Measurements from ENCODE around the gene UVRAG.

The UVRAG gene

GRCh38 chr11:76094740-76095139 is 279.7 kb downstream of the UVRAG start:
- H3K18ac ChIP-seq (ENCODE audit: low read length) = no peak overlapping the region
- no peak overlapping the region for H2BK120ac ChIP-seq (ENCODE audit: low read depth, low read length)
- no peak overlapping the region for H3K4ac ChIP-seq (ENCODE audit: low read depth, low read length)
- no peaks in the 10 kb centered on the region for H3K79me1 ChIP-seq (ENCODE audit: low read length)
- H2AK5ac ChIP-seq (ENCODE audit: low read length) = no peak overlapping the region
- no peak overlapping the region for H3K9ac ChIP-seq (ENCODE audit: low read length)
- DNase-seq = no peak
- no peak overlapping the region for H2BK15ac ChIP-seq (replicated peaks; ENCODE audit: low read depth)
- no peaks in the 10 kb centered on the region for H3K27me3 ChIP-seq (ENCODE audit: insufficient read depth, low read length, poor library complexity)
- H3K23ac ChIP-seq (ENCODE audit: low read length) = no peak overlapping the region
- no peak overlapping the region for H3K56ac ChIP-seq (ENCODE audit: low read length)
- H3K4me3 ChIP-seq (ENCODE audit: low read length) = no peak overlapping the region
- no peak overlapping the region for H3K27ac ChIP-seq (ENCODE audit: low read depth, low read length)
- no peaks in the 10 kb centered on the region for H3K4me1 ChIP-seq (ENCODE audit: control insufficient read depth, low read depth, low read length)
- WGBS (ENCODE audit: extremely low coverage, insufficient coverage, low lambda C conversion rate) = no CpG with 5 or more reads among the region's 4 CpGs
- H3K79me2 ChIP-seq (ENCODE audit: control insufficient read depth, insufficient read depth, low read length) = no peaks in the 10 kb centered on the region
- H4K5ac ChIP-seq (ENCODE audit: low read length) = no peak overlapping the region
- H3K4me2 ChIP-seq (ENCODE audit: low read length) = no peak overlapping the region
- no peaks in the 10 kb centered on the region for H3K36me3 ChIP-seq (ENCODE audit: control insufficient read depth, insufficient read depth, low read length)
- H4K8ac ChIP-seq (ENCODE audit: low read depth, low read length) = no peak overlapping the region
- H2BK5ac ChIP-seq (ENCODE audit: low read length) = no peak overlapping the region

- H3K4me2 ChIP-seq (ENCODE audit: low read length) = no peak overlapping the region
- H3K4ac ChIP-seq (ENCODE audit: low read depth, low read length) = no peak overlapping the region
- no peak overlapping the region for H2BK5ac ChIP-seq (ENCODE audit: low read length)
- H2BK120ac ChIP-seq (ENCODE audit: low read depth, low read length) = no peak overlapping the region
- H3K23ac ChIP-seq (ENCODE audit: low read length) = no peak overlapping the region
- H3K27me3 ChIP-seq (ENCODE audit: insufficient read depth, low read length, poor library complexity) = no peaks in the 10 kb centered on the region
- H3K79me2 ChIP-seq (ENCODE audit: control insufficient read depth, insufficient read depth, low read length) = no peaks in the 10 kb centered on the region
- H3K79me1 ChIP-seq (ENCODE audit: low read length) = no peaks in the 10 kb centered on the region
- H3K9ac ChIP-seq (ENCODE audit: low read length) = no peak overlapping the region
- H3K27ac ChIP-seq (ENCODE audit: low read depth, low read length) = no peak overlapping the region
- no peak overlapping the region for H3K18ac ChIP-seq (ENCODE audit: low read length)
- no peak overlapping the region for H3K56ac ChIP-seq (ENCODE audit: low read length)
- H2BK15ac ChIP-seq (replicated peaks; ENCODE audit: low read depth) = no peak overlapping the region
- H4K8ac ChIP-seq (ENCODE audit: low read depth, low read length) = no peak overlapping the region
- no peaks in the 10 kb centered on the region for H3K4me1 ChIP-seq (ENCODE audit: control insufficient read depth, low read depth, low read length)
- peak; percentile 52 for DNase-seq
- no peaks in the 10 kb centered on the region for H3K36me3 ChIP-seq (ENCODE audit: control insufficient read depth, insufficient read depth, low read length)
- no peak overlapping the region for H3K4me3 ChIP-seq (ENCODE audit: low read length)
- no peak overlapping the region for H4K5ac ChIP-seq (ENCODE audit: low read length)
- H2AK5ac ChIP-seq (ENCODE audit: low read length) = no peak overlapping the region
These were observed 280.9 kb downstream of the UVRAG start for GRCh38 chr11:76095891-76096290.

- DNase-seq = peak; percentile 66
- Histone ChIP-seq H3K9ac (ENCODE audit: low read length) (no peak overlapping the region), H2BK15ac (replicated peaks; ENCODE audit: low read depth) (no peak overlapping the region), H3K23ac (ENCODE audit: low read length) (no peak overlapping the region), H3K4ac (ENCODE audit: low read depth, low read length) (no peak overlapping the region), H3K18ac (ENCODE audit: low read length) (no peak overlapping the region), H3K4me1 (ENCODE audit: control insufficient read depth, low read depth, low read length) (no peaks in the 10 kb centered on the region), H3K27me3 (ENCODE audit: insufficient read depth, low read length, poor library complexity) (no peaks in the 10 kb centered on the region), H3K36me3 (ENCODE audit: control insufficient read depth, insufficient read depth, low read length) (no peaks in the 10 kb centered on the region), H3K4me3 (ENCODE audit: low read length) (no peak overlapping the region), H4K8ac (ENCODE audit: low read depth, low read length) (no peak overlapping the region), H3K27ac (ENCODE audit: low read depth, low read length) (no peak overlapping the region), H3K4me2 (ENCODE audit: low read length) (no peak overlapping the region), H3K56ac (ENCODE audit: low read length) (no peak overlapping the region), H2AK5ac (ENCODE audit: low read length) (no peak overlapping the region), H3K79me2 (ENCODE audit: control insufficient read depth, insufficient read depth, low read length) (no peaks in the 10 kb centered on the region), H4K5ac (ENCODE audit: low read length) (no peak overlapping the region), H2BK120ac (ENCODE audit: low read depth, low read length) (no peak overlapping the region), H2BK5ac (ENCODE audit: low read length) (no peak overlapping the region), H3K79me1 (ENCODE audit: low read length) (no peaks in the 10 kb centered on the region)
- no CpG with 5 or more reads among the region's 6 CpGs for WGBS (ENCODE audit: extremely low coverage, insufficient coverage, low lambda C conversion rate)
These were observed 281.5 kb downstream of the UVRAG start for GRCh38 chr11:76096552-76096951.

GRCh38 chr11:76102802-76103201 is 287.8 kb downstream of the UVRAG start:
- H4K5ac ChIP-seq (ENCODE audit: low read length) = no peak overlapping the region
- H3K18ac ChIP-seq (ENCODE audit: low read length) = no peak overlapping the region
- no CpG with 5 or more reads among the region's 1 CpG for WGBS (ENCODE audit: extremely low coverage, insufficient coverage, low lambda C conversion rate)
- no peak overlapping the region for H3K9ac ChIP-seq (ENCODE audit: low read length)
- H3K27me3 ChIP-seq (ENCODE audit: insufficient read depth, low read length, poor library complexity) = no peaks in the 10 kb centered on the region
- no peak overlapping the region for H3K4me2 ChIP-seq (ENCODE audit: low read length)
- H3K27ac ChIP-seq (ENCODE audit: low read depth, low read length) = no peak overlapping the region
- H3K79me2 ChIP-seq (ENCODE audit: control insufficient read depth, insufficient read depth, low read length) = no peaks in the 10 kb centered on the region
- no peak overlapping the region for H3K23ac ChIP-seq (ENCODE audit: low read length)
- H2BK15ac ChIP-seq (replicated peaks; ENCODE audit: low read depth) = no peak overlapping the region
- H2AK5ac ChIP-seq (ENCODE audit: low read length) = no peak overlapping the region
- no peak overlapping the region for H2BK120ac ChIP-seq (ENCODE audit: low read depth, low read length)
- H3K4ac ChIP-seq (ENCODE audit: low read depth, low read length) = no peak overlapping the region
- H3K36me3 ChIP-seq (ENCODE audit: control insufficient read depth, insufficient read depth, low read length) = no peaks in the 10 kb centered on the region
- no peak overlapping the region for H4K8ac ChIP-seq (ENCODE audit: low read depth, low read length)
- no peak for DNase-seq
- H3K56ac ChIP-seq (ENCODE audit: low read length) = no peak overlapping the region
- H3K4me3 ChIP-seq (ENCODE audit: low read length) = no peak overlapping the region
- no peaks in the 10 kb centered on the region for H3K4me1 ChIP-seq (ENCODE audit: control insufficient read depth, low read depth, low read length)
- H2BK5ac ChIP-seq (ENCODE audit: low read length) = no peak overlapping the region
- H3K79me1 ChIP-seq (ENCODE audit: low read length) = no peaks in the 10 kb centered on the region

- H2BK120ac ChIP-seq (ENCODE audit: low read depth, low read length) = no peak overlapping the region
- no peak overlapping the region for H3K27ac ChIP-seq (ENCODE audit: low read depth, low read length)
- no peak for DNase-seq
- no peak overlapping the region for H4K8ac ChIP-seq (ENCODE audit: low read depth, low read length)
- H4K5ac ChIP-seq (ENCODE audit: low read length) = no peak overlapping the region
- no peak overlapping the region for H3K56ac ChIP-seq (ENCODE audit: low read length)
- H2BK5ac ChIP-seq (ENCODE audit: low read length) = no peak overlapping the region
- no peak overlapping the region for H3K18ac ChIP-seq (ENCODE audit: low read length)
- no peak overlapping the region for H2BK15ac ChIP-seq (replicated peaks; ENCODE audit: low read depth)
- H3K4ac ChIP-seq (ENCODE audit: low read depth, low read length) = no peak overlapping the region
- no peak overlapping the region for H3K4me2 ChIP-seq (ENCODE audit: low read length)
- no peaks in the 10 kb centered on the region for H3K79me2 ChIP-seq (ENCODE audit: control insufficient read depth, insufficient read depth, low read length)
- H3K27me3 ChIP-seq (ENCODE audit: insufficient read depth, low read length, poor library complexity) = no peaks in the 10 kb centered on the region
- no peaks in the 10 kb centered on the region for H3K36me3 ChIP-seq (ENCODE audit: control insufficient read depth, insufficient read depth, low read length)
- WGBS (ENCODE audit: extremely low coverage, insufficient coverage, low lambda C conversion rate) = no CpG with 5 or more reads among the region's 1 CpG
- H2AK5ac ChIP-seq (ENCODE audit: low read length) = no peak overlapping the region
- H3K4me1 ChIP-seq (ENCODE audit: control insufficient read depth, low read depth, low read length) = no peaks in the 10 kb centered on the region
- H3K4me3 ChIP-seq (ENCODE audit: low read length) = no peak overlapping the region
- H3K23ac ChIP-seq (ENCODE audit: low read length) = no peak overlapping the region
- no peaks in the 10 kb centered on the region for H3K79me1 ChIP-seq (ENCODE audit: low read length)
- H3K9ac ChIP-seq (ENCODE audit: low read length) = no peak overlapping the region
These were observed 288.4 kb downstream of the UVRAG start for GRCh38 chr11:76103460-76103859.

- H3K79me1 ChIP-seq (ENCODE audit: low read length) = no peaks in the 10 kb centered on the region
- no peak overlapping the region for H2BK5ac ChIP-seq (ENCODE audit: low read length)
- no peaks in the 10 kb centered on the region for H3K79me2 ChIP-seq (ENCODE audit: control insufficient read depth, insufficient read depth, low read length)
- DNase-seq = no peak
- no peak overlapping the region for H3K18ac ChIP-seq (ENCODE audit: low read length)
- no peak overlapping the region for H4K8ac ChIP-seq (ENCODE audit: low read depth, low read length)
- no peak overlapping the region for H3K27ac ChIP-seq (ENCODE audit: low read depth, low read length)
- H3K9ac ChIP-seq (ENCODE audit: low read length) = no peak overlapping the region
- no peaks in the 10 kb centered on the region for H3K27me3 ChIP-seq (ENCODE audit: insufficient read depth, low read length, poor library complexity)
- H3K56ac ChIP-seq (ENCODE audit: low read length) = no peak overlapping the region
- no peak overlapping the region for H3K4me2 ChIP-seq (ENCODE audit: low read length)
- H3K4me1 ChIP-seq (ENCODE audit: control insufficient read depth, low read depth, low read length) = no peaks in the 10 kb centered on the region
- H2AK5ac ChIP-seq (ENCODE audit: low read length) = no peak overlapping the region
- no peak overlapping the region for H3K4ac ChIP-seq (ENCODE audit: low read depth, low read length)
- H3K36me3 ChIP-seq (ENCODE audit: control insufficient read depth, insufficient read depth, low read length) = no peaks in the 10 kb centered on the region
- no peak overlapping the region for H2BK120ac ChIP-seq (ENCODE audit: low read depth, low read length)
- H4K5ac ChIP-seq (ENCODE audit: low read length) = no peak overlapping the region
- H3K4me3 ChIP-seq (ENCODE audit: low read length) = no peak overlapping the region
- no CpG with 5 or more reads among the region's 7 CpGs for WGBS (ENCODE audit: extremely low coverage, insufficient coverage, low lambda C conversion rate)
- no peak overlapping the region for H3K23ac ChIP-seq (ENCODE audit: low read length)
- H2BK15ac ChIP-seq (replicated peaks; ENCODE audit: low read depth) = no peak overlapping the region
These were observed 289.3 kb downstream of the UVRAG start for GRCh38 chr11:76104285-76104684.
